ENCODE results near the gene FALEC. TPM values are rescaled to one million over a fixed set of nuclear protein-coding genes. Genes with fewer than 3 reads are reported as not detected.

Gene FALEC
- total RNA-seq, 3 donors from 2014 or later: 2.2 TPM; not detected in 2

GRCh38 chr1:150511551-150511950 lies 4.0 kb upstream of the FALEC start:
- Histone ChIP-seq H3K27me3 (no peaks in the 10 kb centered on the region), H3K4me3 (no peak overlapping the region), H3K9me3 (no peaks in the 10 kb centered on the region), H3K4me1 (no peaks in the 10 kb centered on the region), H3K27ac (no peak overlapping the region), H3K36me3 (no peaks in the 10 kb centered on the region)
- intact Hi-C loops (cut with DNase I; ENCODE audit: low total_unique reads): no loop called here
- TF ChIP-seq POLR2A (IDR thresholded peaks at IDR 0.05): no peak
- TF ChIP-seq POLR2AphosphoS5 (IDR thresholded peaks at IDR 0.05): no peak
- TF ChIP-seq CTCF (IDR thresholded peaks at IDR 0.05): no peak
- DNase-seq (ENCODE audit: low spot score in 2 of 2): no peak

DNA sequence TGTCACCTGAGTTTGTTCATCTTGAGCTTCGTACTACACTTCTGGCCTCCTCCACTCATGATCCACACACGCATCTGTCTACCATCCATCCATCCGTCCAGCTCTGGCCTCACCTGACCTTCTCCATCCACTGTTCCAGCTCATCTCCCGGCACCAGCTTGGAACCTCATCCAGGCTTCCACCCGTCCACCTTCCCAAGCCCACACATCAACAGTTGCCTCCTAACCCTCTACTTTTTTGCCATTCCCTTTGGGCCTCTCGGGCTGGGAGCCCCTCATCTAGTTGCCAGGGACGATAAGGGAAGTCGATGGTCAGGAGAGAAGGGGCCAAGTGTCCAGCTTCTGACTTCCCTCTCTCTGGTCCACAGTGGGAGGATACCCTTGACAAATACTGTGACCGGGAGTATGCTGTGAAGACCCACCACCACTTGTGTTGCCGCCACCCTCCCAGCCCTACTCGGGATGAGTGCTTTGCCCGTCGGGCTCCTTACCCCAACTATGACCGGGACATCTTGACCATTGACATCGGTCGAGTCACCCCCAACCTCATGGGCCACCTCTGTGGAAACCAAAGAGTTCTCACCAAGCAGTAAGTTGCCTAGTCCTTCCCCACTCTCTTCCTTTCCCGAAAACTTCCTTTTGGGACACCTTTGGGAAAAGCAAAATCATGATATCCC lies 3.4 kb upstream of the FALEC start:
- H3K4me3 ChIP-seq: no peak overlapping the region
- no peak overlapping the region for H3K27ac ChIP-seq
- no peak for DNase-seq (ENCODE audit: low spot score in 2 of 2)
- no peaks in the 10 kb centered on the region for H3K4me1 ChIP-seq
- H3K36me3 ChIP-seq: no peaks in the 10 kb centered on the region
- H3K27me3 ChIP-seq: no peaks in the 10 kb centered on the region
- intact Hi-C loops (cut with DNase I; ENCODE audit: low total_unique reads): no loop called here
- TF ChIP-seq POLR2AphosphoS5 (IDR thresholded peaks at IDR 0.05): no peak
- TF ChIP-seq POLR2A (IDR thresholded peaks at IDR 0.05): no peak
- no peak for TF ChIP-seq CTCF (IDR thresholded peaks at IDR 0.05)
- no peaks in the 10 kb centered on the region for H3K9me3 ChIP-seq

DNA sequence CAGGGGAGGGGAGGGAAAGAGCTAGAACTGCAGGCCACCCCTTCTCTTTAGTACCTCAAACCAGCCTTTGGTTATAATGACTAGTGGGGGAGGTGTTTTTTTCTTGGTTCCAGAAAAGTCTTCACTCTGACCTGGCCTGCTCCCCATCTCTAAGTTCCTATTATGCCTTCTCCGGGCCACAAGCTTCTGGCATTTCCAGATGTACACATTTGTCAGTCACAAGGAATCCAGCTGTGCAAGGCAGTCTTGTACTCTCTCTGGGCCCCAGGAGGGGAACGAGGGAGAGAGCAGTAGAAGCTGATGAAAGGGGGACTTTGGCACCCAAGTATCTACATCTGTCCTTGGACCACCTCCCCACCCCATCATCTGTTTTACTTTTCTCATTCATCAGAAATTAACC lies 2.7 kb upstream of the FALEC start:
- DNase-seq (ENCODE audit: low spot score in 2 of 2): no peak
- H3K4me1 ChIP-seq: no peaks in the 10 kb centered on the region
- H3K4me3 ChIP-seq: no peak overlapping the region
- no peaks in the 10 kb centered on the region for H3K36me3 ChIP-seq
- intact Hi-C loops (cut with DNase I; ENCODE audit: low total_unique reads): no loop called here
- no peaks in the 10 kb centered on the region for H3K27me3 ChIP-seq
- H3K9me3 ChIP-seq: no peaks in the 10 kb centered on the region
- H3K27ac ChIP-seq: no peak overlapping the region
- TF ChIP-seq POLR2A (IDR thresholded peaks at IDR 0.05): no peak
- TF ChIP-seq CTCF (IDR thresholded peaks at IDR 0.05): no peak
- TF ChIP-seq POLR2AphosphoS5 (IDR thresholded peaks at IDR 0.05): no peak

DNA sequence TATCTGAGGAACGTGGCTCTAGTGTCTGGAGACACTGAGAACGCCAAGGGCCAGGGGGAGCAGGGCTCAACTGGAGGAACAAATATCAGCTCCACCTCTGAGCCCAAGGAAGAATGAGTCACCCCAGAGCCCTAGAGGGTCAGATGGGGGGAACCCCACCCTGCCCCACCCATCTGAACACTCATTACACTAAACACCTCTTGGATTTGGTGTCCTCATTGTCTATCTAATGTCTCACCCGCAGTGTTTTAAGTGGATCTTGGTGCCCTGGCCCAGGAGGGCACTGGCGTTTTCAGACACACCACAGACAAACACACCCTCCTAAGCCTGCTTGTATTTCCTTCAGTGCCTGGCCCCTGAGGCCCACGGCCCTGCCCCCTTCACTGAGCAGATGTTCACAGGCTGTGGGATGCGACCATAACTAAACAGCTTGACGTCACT lies 2.2 kb upstream of the FALEC start:
- H3K36me3 ChIP-seq: no peaks in the 10 kb centered on the region
- no peaks in the 10 kb centered on the region for H3K27me3 ChIP-seq
- intact Hi-C loops (cut with DNase I; ENCODE audit: low total_unique reads): no loop called here
- no peak for DNase-seq (ENCODE audit: low spot score in 2 of 2)
- no peaks in the 10 kb centered on the region for H3K4me1 ChIP-seq
- TF ChIP-seq POLR2A (IDR thresholded peaks at IDR 0.05) (no peak), CTCF (IDR thresholded peaks at IDR 0.05) (no peak), POLR2AphosphoS5 (IDR thresholded peaks at IDR 0.05) (no peak)
- no peak overlapping the region for H3K4me3 ChIP-seq
- H3K9me3 ChIP-seq: no peaks in the 10 kb centered on the region
- no peak overlapping the region for H3K27ac ChIP-seq

- Histone ChIP-seq H3K27ac (no peak overlapping the region), H3K9me3 (no peaks in the 10 kb centered on the region), H3K4me3 (no peak overlapping the region), H3K36me3 (no peaks in the 10 kb centered on the region), H3K27me3 (no peaks in the 10 kb centered on the region), H3K4me1 (no peaks in the 10 kb centered on the region)
- intact Hi-C loops (cut with DNase I; ENCODE audit: low total_unique reads): no loop called here
- no peak for DNase-seq (ENCODE audit: low spot score in 2 of 2)
- TF ChIP-seq CTCF (IDR thresholded peaks at IDR 0.05) (no peak), POLR2A (IDR thresholded peaks at IDR 0.05) (no peak), POLR2AphosphoS5 (IDR thresholded peaks at IDR 0.05) (no peak)
These were observed 1.3 kb upstream of the FALEC start for GRCh38 chr1:150514260-150514659.
